D721Med (cell line): ENCODE data around the gene AGAP2.

Experiments used
- DNase-seq: peaks from one replicate; pipeline ENCODE4 v3.0.0; 2011; ENCODE audit warnings: low spot score; ENCODE audit not compliant: insufficient read length
- FAIRE-seq: peaks from 2 replicates; lab custom pipeline; 2011; peaks lifted over from hg19 to GRCh38; lab: Jason Lieb, UNC
- CTCF ChIP-seq: IDR thresholded peaks from 2 replicates; pipeline ENCODE4 v1.5.1; 2012; ENCODE audit warnings: mild to moderate bottlenecking, control low read depth; ENCODE audit not compliant: insufficient read depth; ENCODE audit errors: missing control alignments

The AGAP2 gene

GRCh38 chr12:57762463-57762862 lies 23.9 kb upstream of the AGAP2 start:
- TF ChIP-seq CTCF: no peak
- peak; percentile 56 for DNase-seq
- FAIRE-seq: peak; percentile 92

- TF ChIP-seq CTCF: no peak
- DNase-seq (no peak), FAIRE-seq (no peak)
These were observed 23.0 kb upstream of the AGAP2 start for GRCh38 chr12:57761391-57761998.

GRCh38 chr12:57760347-57760982 lies 21.9 kb upstream of the AGAP2 start:
- FAIRE-seq (no peak), DNase-seq (no peak)
- no peak for TF ChIP-seq CTCF

GRCh38 chr12:57759360-57759980 lies 20.9 kb upstream of the AGAP2 start:
- DNase-seq (no peak), FAIRE-seq (peak; percentile 53)
- peak; percentile 61 for TF ChIP-seq CTCF

- FAIRE-seq (no peak), DNase-seq (no peak)
- TF ChIP-seq CTCF: no peak
These were observed 20.2 kb upstream of the AGAP2 start for GRCh38 chr12:57758552-57759359.

GRCh38 chr12:57757771-57758170 lies 19.2 kb upstream of the AGAP2 start:
- DNase-seq (no peak), FAIRE-seq (no peak)
- TF ChIP-seq CTCF: no peak
